Ovary (tissue), 3 donors: ENCODE measurements around the gene CPLANE1.

ENCODE experiments used
- CTCF ChIP-seq, 3 donors: fragments of 450-650 bp in 2 of 3; fragments of 200-600 bp in 1 of 3; IDR thresholded peaks; one replicate each; pipeline versions ENCODE4 v1.5.1 to v1.8.0; 2016 to 2022; ENCODE audit warnings: antibody characterized with exemption in 3 of 3, mild to moderate bottlenecking in 1 of 3
- EP300 ChIP-seq: sonication (generic); formaldehyde crosslinking; IDR thresholded peaks from one replicate; pipeline ENCODE4 v1.6.1; 2017; ENCODE audit warnings: antibody characterized with exemption
- POLR2A ChIP-seq: fragments of 450-650 bp; IDR thresholded peaks from one replicate; pipeline ENCODE4 v1.6.1; 2017; ENCODE audit warnings: antibody characterized with exemption, mild to moderate bottlenecking, moderate library complexity
- donor health status: DM: no; HTN: no; CAD: no.

DNA sequence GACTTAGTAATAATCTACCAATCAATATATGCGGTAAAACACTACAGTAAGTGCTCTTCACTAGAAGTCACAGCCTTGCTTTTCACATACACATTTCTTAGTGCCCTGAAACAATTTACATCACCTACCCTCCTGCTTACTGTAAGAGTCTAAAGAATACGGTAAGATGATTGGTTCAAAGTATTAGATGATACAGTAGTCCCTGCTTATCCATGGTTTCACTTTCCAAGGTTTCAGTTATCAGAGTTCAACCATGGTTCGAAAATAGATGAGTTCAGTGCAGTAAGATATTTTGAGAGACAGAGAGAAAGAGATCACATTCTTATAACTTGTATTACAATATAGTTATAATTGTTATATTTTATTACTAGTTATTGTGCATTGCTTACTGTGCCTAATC lies 83.0 kb downstream of the CPLANE1 start:
- no peak for TF ChIP-seq CTCF (IDR thresholded peaks at IDR 0.05)
- no peak for TF ChIP-seq POLR2A
- TF ChIP-seq EP300: no peak
